BLaER1 treated with 17β-estradiol and CSF1 and Interleukin-3, amounts not matched to agents 10 nM and 100 nM (cell line): ENCODE data around the gene SIGLEC14.

ENCODE experiments used
- H3K27ac ChIP-seq, 11 experiments: shearing (Covaris generic); formaldehyde crosslinking; 2 replicates each; pipeline ENCODE4 v1.8.1; 2022
- H3K27me3 ChIP-seq, 11 experiments: shearing (Covaris generic); formaldehyde crosslinking; 2 replicates each; pipeline ENCODE4 v1.8.1; 2022
- H3K36me3 ChIP-seq, 11 experiments: shearing (Covaris generic); formaldehyde crosslinking; 2 replicates each; pipeline ENCODE4 v1.8.1; 2022
- H3K4me1 ChIP-seq, 10 experiments: shearing (Covaris generic); formaldehyde crosslinking; 2 replicates each; pipeline ENCODE4 v1.8.1; 2022
- H3K4me2 ChIP-seq, 11 experiments: shearing (Covaris generic); formaldehyde crosslinking; 2 replicates each; pipeline ENCODE4 v1.8.1; 2022
- H3K4me3 ChIP-seq, 10 experiments: shearing (Covaris generic); formaldehyde crosslinking; 2 replicates each; pipeline ENCODE4 v1.8.1; 2022
- H3K9ac ChIP-seq, 11 experiments: shearing (Covaris generic); formaldehyde crosslinking; 2 replicates each; pipeline ENCODE4 v1.8.1; 2022
- H3K9me3 ChIP-seq, 11 experiments: shearing (Covaris generic); formaldehyde crosslinking; replicated peaks in 1 of 11; 2 replicates each; pipeline ENCODE4 v1.8.1; 2022
- H4K20me1 ChIP-seq, 11 experiments: shearing (Covaris generic); formaldehyde crosslinking; 2 replicates each; pipeline ENCODE4 v1.8.1; 2022
- Cebpa-rat ChIP-seq, 11 experiments: shearing (Covaris generic); IDR thresholded peaks; 2 replicates each; pipeline ENCODE4 v1.8.1; 2022

The SIGLEC14 gene

DNA sequence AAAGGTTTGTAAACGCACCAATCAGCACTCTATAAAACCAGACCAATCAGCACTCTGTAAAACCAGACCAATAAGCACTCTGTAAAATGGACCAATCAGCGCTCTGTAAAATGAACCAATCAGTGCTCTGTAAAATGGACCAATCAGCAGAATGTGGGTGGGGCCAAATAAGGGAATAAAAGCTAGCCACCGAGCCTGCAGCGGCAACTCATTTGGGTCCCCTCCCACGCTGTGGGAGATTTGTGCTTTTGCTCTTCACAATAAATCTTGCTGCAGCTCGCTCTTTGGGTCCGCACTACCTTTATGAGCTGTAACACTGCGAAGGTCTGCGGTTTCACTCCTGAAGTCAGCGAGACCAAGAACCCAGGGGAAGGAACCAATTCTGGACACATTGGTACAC is 47.5 kb downstream of the SIGLEC14 start:
- H3K36me3 ChIP-seq = no peaks in the 10 kb centered on the region
- peaks cover 10 to 19% (median 11%) of the 10 kb centered on the region in 11 experiments; a peak in 21 of 22 replicates for H3K9me3 ChIP-seq
- no peak overlapping the region for H3K4me3 ChIP-seq
- no peaks in the 10 kb centered on the region for H3K27me3 ChIP-seq
- no peak overlapping the region for H3K4me2 ChIP-seq
- no peak for TF ChIP-seq Cebpa-rat (IDR thresholded peaks at IDR 0.05)
- H3K9ac ChIP-seq = no peak overlapping the region
- peaks cover 14 to 28% (median 19%) of the 10 kb centered on the region in 10 experiments for H3K4me1 ChIP-seq
- H3K27ac ChIP-seq = no peak overlapping the region
- no peaks in the 10 kb centered on the region for H4K20me1 ChIP-seq

DNA sequence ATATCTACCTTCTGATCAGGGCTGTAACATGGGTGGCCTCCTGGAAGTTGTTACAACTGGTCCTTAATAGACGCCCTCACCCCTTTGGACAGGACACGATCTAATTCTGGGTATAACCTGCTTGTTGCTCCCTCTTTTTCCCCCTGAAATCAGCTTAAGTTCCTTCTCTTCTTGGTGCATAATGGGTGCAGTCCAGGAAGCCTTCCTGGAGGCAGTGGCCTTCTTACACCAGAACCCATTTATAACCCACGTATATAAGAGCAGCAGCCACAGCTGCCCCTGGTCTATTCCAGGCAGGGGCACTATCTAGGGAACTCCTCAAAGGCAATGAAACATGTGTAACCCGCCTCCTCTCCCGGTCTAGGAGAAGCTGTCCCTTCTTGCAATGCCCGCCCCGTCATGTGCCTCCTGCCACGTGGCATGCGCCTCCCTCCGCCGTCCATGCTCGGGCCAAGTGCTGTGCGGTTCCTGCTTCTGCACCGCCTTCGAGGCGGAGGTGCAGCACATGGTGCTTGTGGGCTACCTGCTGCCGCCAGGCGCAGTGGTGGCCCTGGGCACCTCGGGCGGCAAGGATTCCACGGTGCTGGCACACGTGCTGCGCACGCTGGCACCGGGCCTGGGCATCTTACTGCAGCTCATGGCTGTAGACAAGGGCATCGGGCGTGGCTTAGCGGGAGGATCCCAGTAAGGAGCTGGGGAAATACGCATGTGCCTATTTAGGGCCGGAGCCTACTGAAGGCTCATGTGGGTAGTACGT is 48.3 kb downstream of the SIGLEC14 start:
- H3K36me3 ChIP-seq = no peaks in the 10 kb centered on the region
- H3K27ac ChIP-seq = no peak overlapping the region
- H3K4me1 ChIP-seq = peaks cover 20 to 36% (median 26%) of the 10 kb centered on the region in 10 experiments
- H3K27me3 ChIP-seq = no peaks in the 10 kb centered on the region
- H3K4me3 ChIP-seq = no peak overlapping the region
- no peaks in the 10 kb centered on the region for H4K20me1 ChIP-seq
- H3K4me2 ChIP-seq = no peak overlapping the region
- no peak for TF ChIP-seq Cebpa-rat (IDR thresholded peaks at IDR 0.05)
- H3K9ac ChIP-seq = no peak overlapping the region
- peaks cover 10 to 19% (median 11%) of the 10 kb centered on the region in 11 experiments; a peak in 21 of 22 replicates for H3K9me3 ChIP-seq

DNA sequence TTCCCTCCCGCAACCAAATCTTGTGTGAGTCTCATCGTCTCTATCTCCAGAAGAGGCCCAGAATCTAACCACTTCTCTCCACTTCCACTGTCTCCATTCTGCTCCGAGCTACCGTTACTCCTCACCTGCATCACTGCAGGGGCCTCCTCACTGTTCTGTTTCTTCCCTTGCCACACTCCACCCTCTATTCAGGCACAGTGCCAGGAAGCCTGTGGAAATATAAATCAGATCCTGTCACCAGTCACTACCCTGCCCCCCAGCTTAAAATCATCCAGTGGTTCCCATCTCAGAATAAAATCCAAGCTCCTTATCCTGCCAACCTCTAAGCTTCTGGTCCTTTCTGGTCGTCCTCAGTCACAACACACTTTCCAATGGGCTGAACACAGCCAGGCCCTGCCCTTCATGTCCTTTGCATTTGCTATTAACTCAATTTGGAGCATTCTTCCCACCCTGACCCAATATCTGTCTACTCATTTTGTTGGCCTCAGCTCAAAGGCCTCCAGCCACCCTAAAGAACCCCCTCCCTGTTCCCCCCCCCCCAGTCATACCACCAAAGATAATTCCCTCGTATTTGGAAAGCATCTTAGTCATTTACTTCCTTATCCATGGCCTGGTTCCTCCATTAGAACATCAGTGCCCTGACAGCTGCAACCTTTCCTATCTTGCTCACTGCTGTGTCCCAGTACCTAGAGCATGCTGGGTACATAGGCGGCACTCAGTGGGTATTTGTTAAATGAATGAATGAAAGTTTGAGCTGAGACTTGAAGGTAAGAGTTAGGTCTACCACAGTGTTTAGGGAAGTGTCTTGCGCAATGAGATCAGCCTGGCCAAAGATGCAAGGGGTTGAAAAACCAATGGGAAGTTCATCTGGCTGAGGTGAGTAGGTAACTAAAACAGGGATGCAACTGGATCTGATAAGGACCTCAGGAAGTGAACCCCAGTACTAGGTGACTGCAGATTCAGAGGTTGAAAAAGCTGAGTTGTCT is 51.1 kb downstream of the SIGLEC14 start:
- no peaks in the 10 kb centered on the region for H3K27me3 ChIP-seq
- no peak overlapping the region for H3K9ac ChIP-seq
- H3K4me1 ChIP-seq = peaks cover 13 to 30% (median 23%) of the 10 kb centered on the region in 10 experiments
- H3K4me2 ChIP-seq = peak overlapping the region in 10 of 11 experiments; percentile 93 to 100 (median 98); a peak in 18 of 22 replicates
- H3K36me3 ChIP-seq = no peaks in the 10 kb centered on the region
- H3K4me3 ChIP-seq = peak overlapping the region in 1 of 10 experiments; percentile 58; a peak in 3 of 20 replicates
- peaks cover 10 to 15% (median 11%) of the 10 kb centered on the region in 11 experiments; a peak in 21 of 22 replicates for H3K9me3 ChIP-seq
- H3K27ac ChIP-seq = peak overlapping the region in 2 of 11 experiments; percentile 6 to 54; a peak in 1 of 22 replicates
- TF ChIP-seq Cebpa-rat (IDR thresholded peaks at IDR 0.05) = peak; percentile 39 to 85 (median 71); a peak in 15 of 22 replicates
- H4K20me1 ChIP-seq = no peaks in the 10 kb centered on the region

DNA sequence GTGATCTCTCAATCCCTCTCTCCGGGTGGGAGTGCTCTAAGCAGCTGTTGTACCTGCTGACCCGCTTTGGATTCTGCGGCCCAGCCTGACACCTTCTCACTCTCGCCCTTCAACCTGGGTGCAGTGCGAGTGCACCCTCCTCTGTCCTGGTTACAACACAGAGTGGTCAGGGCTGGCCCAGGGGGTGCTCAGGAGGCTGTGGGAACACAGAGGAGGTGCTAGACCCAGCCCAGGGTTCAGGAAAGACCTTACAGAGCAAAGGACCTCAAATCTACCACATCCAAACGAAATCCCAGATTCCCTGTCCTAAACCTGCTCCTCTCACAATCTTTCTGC is 51.9 kb downstream of the SIGLEC14 start:
- peak overlapping the region; percentile 92 to 100 (median 98) for H3K4me2 ChIP-seq
- TF ChIP-seq Cebpa-rat (IDR thresholded peaks at IDR 0.05) = no peak
- H3K27ac ChIP-seq = peak overlapping the region in 10 of 11 experiments; percentile 6 to 68 (median 44); a peak in 17 of 22 replicates
- H3K9me3 ChIP-seq = peaks cover 10 to 15% (median 11%) of the 10 kb centered on the region in 11 experiments; a peak in 21 of 22 replicates
- no peaks in the 10 kb centered on the region for H3K27me3 ChIP-seq
- peaks cover 13 to 30% (median 23%) of the 10 kb centered on the region in 10 experiments for H3K4me1 ChIP-seq
- H3K36me3 ChIP-seq = no peaks in the 10 kb centered on the region
- H4K20me1 ChIP-seq = no peaks in the 10 kb centered on the region
- peak overlapping the region; percentile 17 to 75 (median 64); a peak in 16 of 22 replicates for H3K9ac ChIP-seq
- H3K4me3 ChIP-seq = peak overlapping the region; percentile 58 to 75 (median 67)

DNA sequence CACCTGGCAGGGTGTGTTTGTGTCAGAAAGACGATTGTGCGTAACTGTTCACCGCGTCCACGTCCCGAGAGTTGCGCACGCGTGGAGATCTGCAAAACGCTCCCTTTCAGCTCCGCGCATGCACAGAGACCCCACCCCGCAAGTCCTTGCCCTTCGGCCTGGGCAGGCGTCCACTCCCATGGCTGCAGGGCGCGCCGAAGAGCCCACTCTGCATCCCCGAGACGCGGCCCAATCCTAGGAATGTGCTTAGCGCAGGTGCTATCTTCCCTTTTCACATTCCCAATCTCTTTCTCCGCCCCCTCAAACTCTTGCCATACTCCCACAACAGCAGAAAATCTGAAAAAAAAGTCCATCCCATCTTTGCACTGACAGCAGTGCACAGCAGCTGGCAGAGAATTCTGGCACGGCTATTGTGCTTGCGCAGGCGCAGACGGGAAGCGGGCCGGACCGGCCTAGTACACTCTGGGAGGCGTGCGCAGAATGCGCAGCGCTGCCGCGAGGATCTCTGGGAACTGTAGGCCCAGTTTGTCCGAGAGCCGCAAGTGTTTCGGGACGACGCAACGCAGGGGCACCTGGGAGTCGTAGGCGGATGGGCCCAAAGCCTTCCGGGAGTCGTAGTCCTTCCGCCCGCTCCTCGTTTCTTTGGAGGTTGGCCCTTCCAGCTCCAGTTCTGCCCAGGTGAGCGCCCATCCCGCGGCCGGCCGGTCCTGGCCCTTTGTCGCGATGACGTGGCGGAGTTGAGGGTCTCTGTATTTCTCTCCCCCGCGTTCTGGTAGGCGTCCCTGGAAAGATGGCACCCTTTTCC is 52.5 kb downstream of the SIGLEC14 start:
- H3K27me3 ChIP-seq = no peaks in the 10 kb centered on the region
- H3K27ac ChIP-seq = peak overlapping the region in 10 of 11 experiments; percentile 6 to 68 (median 44); a peak in 17 of 22 replicates
- peak overlapping the region; percentile 58 to 75 (median 67) for H3K4me3 ChIP-seq
- peaks cover 9 to 12% (median 10%) of the 10 kb centered on the region in 11 experiments; a peak in 21 of 22 replicates for H3K9me3 ChIP-seq
- H3K9ac ChIP-seq = peak overlapping the region; percentile 48 to 75 (median 70); a peak in 21 of 22 replicates
- no peak for TF ChIP-seq Cebpa-rat (IDR thresholded peaks at IDR 0.05)
- H4K20me1 ChIP-seq = no peaks in the 10 kb centered on the region
- H3K36me3 ChIP-seq = 0 out of 22 replicates have a peak, but pooled peaks cover 0 to under 1% (median 0%) of the 10 kb centered on the region in 11 experiments
- H3K4me2 ChIP-seq = peak overlapping the region; percentile 92 to 100 (median 98)
- peaks cover 13 to 30% (median 23%) of the 10 kb centered on the region in 10 experiments for H3K4me1 ChIP-seq

DNA sequence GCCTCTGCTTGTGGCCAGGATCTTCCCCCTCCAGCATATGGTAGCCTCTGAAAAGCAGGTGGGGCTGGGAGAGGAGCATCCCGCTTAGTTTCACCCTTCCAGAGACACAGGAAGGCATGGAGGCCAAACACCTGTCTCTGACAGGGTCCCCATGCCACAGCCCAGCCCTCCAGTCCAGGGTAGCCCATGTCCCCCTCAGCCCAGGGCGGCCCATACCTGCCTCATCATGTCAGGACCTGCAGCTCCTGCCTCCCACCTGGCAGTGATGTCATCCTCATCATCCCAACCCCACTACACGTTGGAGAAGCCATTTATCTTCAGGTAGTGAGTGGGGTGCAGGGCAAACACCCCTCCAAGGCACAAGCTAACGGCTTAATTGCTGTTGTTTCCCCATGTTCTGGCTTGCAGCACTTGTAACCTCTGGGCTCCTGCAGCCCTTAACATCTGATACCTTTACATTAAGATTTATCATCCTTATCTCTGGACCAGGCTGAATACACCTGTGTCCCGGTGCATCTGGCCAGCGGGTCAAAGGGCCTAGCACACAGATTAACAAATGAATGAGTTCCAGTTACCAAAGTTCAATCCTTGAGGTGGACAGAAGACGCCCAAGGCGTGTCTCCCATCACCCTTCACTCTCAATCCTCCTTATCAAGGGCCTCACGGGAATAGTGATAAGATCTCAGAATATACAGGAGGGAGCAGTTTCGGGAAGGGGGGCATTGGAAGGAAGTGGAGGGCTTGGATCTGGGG is 53.3 kb downstream of the SIGLEC14 start:
- Histone ChIP-seq H3K27ac (peak overlapping the region in 1 of 11 experiments; percentile 43; a peak in 2 of 22 replicates), H3K4me2 (peak overlapping the region; percentile 92 to 100 (median 98)), H3K4me1 (peaks cover 13 to 30% (median 23%) of the 10 kb centered on the region in 10 experiments), H3K4me3 (peak overlapping the region; percentile 58 to 75 (median 67)), H3K9ac (peak overlapping the region; percentile 48 to 75 (median 70); a peak in 19 of 22 replicates), H4K20me1 (no peaks in the 10 kb centered on the region), H3K36me3 (peaks cover 0 to 9% (median 3%) of the 10 kb centered on the region in 11 experiments; a peak in 9 of 22 replicates), H3K27me3 (no peaks in the 10 kb centered on the region), H3K9me3 (peaks cover 4 to 12% (median 8%) of the 10 kb centered on the region in 11 experiments)
- TF ChIP-seq Cebpa-rat (IDR thresholded peaks at IDR 0.05) = no peak
